CD4-positive, alpha-beta memory T cell (primary cell): ENCODE data around the gene PRPS2. TPM values are rescaled to one million over a fixed set of nuclear protein-coding genes. Genes with fewer than 3 reads are reported as not detected.

Experiments
- CTCF ChIA-PET: fragments of 350-600 bp; sonication (Branson Sonifier 250); formaldehyde crosslinking; loops from one replicate; lab custom pipeline; 2021; ENCODE audit warnings: inconsistent platforms; ENCODE audit not compliant: partially characterized antibody; lab: Charles Lee
- POLR2A ChIA-PET: fragments of 350-600 bp; sonication (Branson Sonifier 250); formaldehyde crosslinking; loops from one replicate; lab custom pipeline; 2021; ENCODE audit not compliant: partially characterized antibody; lab: Charles Lee
- DNase-seq, 5 donors: peaks; one replicate each; pipeline versions ENCODE4 v3.0.0 to v3.0.0-alpha.2; 2020 to 2022; ENCODE audit warnings: mixed read lengths in 1 of 5
- H3K27ac ChIP-seq: one replicate; pipeline ENCODE4 v1.7.0; 2013; ENCODE audit warnings: low read depth, low read length
- H3K27me3 ChIP-seq: 2 replicates; pipeline ENCODE4 v1.7.0; 2013; ENCODE audit warnings: mild to moderate bottlenecking, low read length, moderate library complexity; ENCODE audit not compliant: insufficient read depth
- H3K36me3 ChIP-seq: 2 replicates; pipeline ENCODE4 v1.7.0; 2013; ENCODE audit warnings: mild to moderate bottlenecking, low read length, moderate library complexity; ENCODE audit not compliant: insufficient read depth
- H3K4me1 ChIP-seq: 2 replicates; pipeline ENCODE4 v1.7.0; 2013; ENCODE audit warnings: mild to moderate bottlenecking, low read length, moderate library complexity; ENCODE audit not compliant: insufficient read depth
- H3K4me3 ChIP-seq, 2 donors: one replicate each; pipeline ENCODE4 v1.7.0; 2013; ENCODE audit warnings: low read length in 2 of 2, mild to moderate bottlenecking in 1 of 2
- H3K9me3 ChIP-seq, 2 donors: one replicate each; pipeline ENCODE4 v1.7.0; 2013; ENCODE audit warnings: low read length in 2 of 2, control low read depth in 1 of 2; ENCODE audit not compliant: control insufficient read depth in 1 of 2
- H3K27ac Mint-ChIP-seq, 7 donors: one replicate each; pipeline ENCODE4 v1.8.0; 2020 to 2021; ENCODE audit warnings: mixed read lengths in 7 of 7, mild to moderate bottlenecking in 6 of 7, inconsistent platforms in 3 of 7, moderate library complexity in 3 of 7
- H3K27me3 Mint-ChIP-seq, 2 donors: one replicate each; pipeline ENCODE4 v1.8.0; 2020 to 2021; ENCODE audit warnings: mixed read lengths in 2 of 2
- H3K36me3 Mint-ChIP-seq, 2 donors: one replicate each; pipeline ENCODE4 v1.8.0; 2020 to 2021; ENCODE audit warnings: mixed read lengths in 2 of 2, inconsistent platforms in 1 of 2, mild to moderate bottlenecking in 1 of 2
- H3K4me1 Mint-ChIP-seq, 4 donors: one replicate each; pipeline ENCODE4 v1.8.0; 2020 to 2021; ENCODE audit warnings: mixed read lengths in 4 of 4, mild to moderate bottlenecking in 1 of 4
- H3K4me3 Mint-ChIP-seq, 8 donors: one replicate each; pipeline ENCODE4 v1.8.0; 2020 to 2021; ENCODE audit warnings: mixed read lengths in 8 of 8, mild to moderate bottlenecking in 7 of 8, moderate library complexity in 6 of 8, inconsistent platforms in 3 of 8
- H3K9me3 Mint-ChIP-seq, 8 donors: one replicate each; pipeline ENCODE4 v1.8.0; 2020 to 2021; ENCODE audit warnings: mixed read lengths in 8 of 8, mild to moderate bottlenecking in 5 of 8, inconsistent platforms in 3 of 8, moderate library complexity in 1 of 8
- intact Hi-C: fragments of 100-400 bp; cut with micrococcal nuclease; formaldehyde crosslinking; loops from one replicate; pipeline ENCODE4 v1.15.1; 2023
- polyA plus RNA-seq, 2 donors: library from polyadenylated mRNA; unstranded; fragments of 300-500 nt; fragmentation: Illumina TruSeq; gene quantifications; one replicate each; pipeline ENCODE4 v1.2.3, GENCODE V29; 2021
- total RNA-seq, 2 experiments: library from RNA; stranded (reverse); gene quantifications; one replicate each; pipeline ENCODE4 v1.2.3, GENCODE V29; 2021

The PRPS2 gene
- total and polyA plus RNA-seq, 4 experiments from 2014 or later: 26.5 to 49.4 (median 29.1) TPM

DNA sequence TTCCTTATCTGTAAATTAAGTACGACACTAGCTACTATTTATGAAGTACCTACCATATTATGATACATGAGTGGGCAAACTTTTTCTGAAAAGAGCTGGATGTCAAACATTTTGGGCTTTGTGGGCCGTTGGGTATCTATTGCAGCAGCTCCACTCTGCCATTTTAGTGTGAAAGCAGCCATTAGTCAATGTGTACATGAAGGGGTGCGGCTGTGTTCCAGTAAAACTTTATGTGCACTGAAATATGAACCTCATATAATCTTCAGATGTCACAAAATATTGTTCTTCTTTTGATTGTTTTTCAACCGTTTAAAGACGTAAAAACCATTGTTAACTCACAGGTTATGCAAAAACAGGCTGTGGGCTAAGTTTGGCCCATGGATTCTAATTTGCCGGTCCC lies 14.1 kb downstream of the PRPS2 start:
- ChIA-PET CTCF (interaction anchor here (0.7 kb wide), 1 partner anchor 10 kb away, joined by 3 read pairs; no protein-coding TSS in a partner anchor), POLR2A (no interaction called here)
- H3K4me3 ChIP-seq: no peak overlapping the region
- no peaks in the 10 kb centered on the region for H3K4me1 ChIP-seq
- no peaks in the 10 kb centered on the region for H3K27me3 ChIP-seq
- H3K36me3 Mint-ChIP-seq: peaks cover 11 to 43% of the 10 kb centered on the region in 2 donors
- no peak for DNase-seq
- no peaks in the 10 kb centered on the region for H3K9me3 ChIP-seq
- H3K27ac ChIP-seq: no peak overlapping the region
- no peaks in the 10 kb centered on the region for H3K27me3 Mint-ChIP-seq
- H3K4me3 Mint-ChIP-seq: no peak overlapping the region
- H3K4me1 Mint-ChIP-seq: peaks cover 0 to 5% (median 3%) of the 10 kb centered on the region in 4 donors
- H3K36me3 ChIP-seq: peaks cover 6% of the 10 kb centered on the region
- no peak overlapping the region for H3K27ac Mint-ChIP-seq
- intact Hi-C loops: no loop called here
- peaks cover 0 to 2% (median 0%) of the 10 kb centered on the region in 8 donors for H3K9me3 Mint-ChIP-seq

DNA sequence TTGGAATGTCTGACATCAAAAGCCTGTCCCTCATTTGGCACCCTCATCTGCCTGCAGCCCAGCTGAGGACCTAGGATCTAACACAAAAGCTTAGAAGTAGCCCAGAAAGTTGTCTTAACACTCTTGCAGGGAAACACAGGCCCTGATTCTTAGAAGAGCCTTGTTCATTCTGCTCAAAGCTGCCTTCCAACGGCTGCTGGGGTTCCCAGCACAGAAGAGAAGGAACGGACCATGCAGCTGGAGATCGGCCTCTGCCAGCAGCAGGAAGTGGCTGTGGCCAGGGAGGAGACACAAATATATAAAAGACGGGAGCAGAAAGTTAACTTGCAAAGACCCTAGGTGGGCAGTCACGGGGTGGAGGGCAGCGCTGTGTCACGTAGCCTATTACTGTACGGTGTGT lies 20.4 kb downstream of the PRPS2 start:
- H3K4me1 ChIP-seq: no peaks in the 10 kb centered on the region
- no peak for DNase-seq
- Mint-ChIP-seq H3K36me3 (peaks cover 0 to 40% of the 10 kb centered on the region in 2 donors), H3K4me1 (no peaks in the 10 kb centered on the region), H3K9me3 (peaks cover 0 to 1% (median 0%) of the 10 kb centered on the region in 8 donors), H3K27ac (peak overlapping the region in 1 of 7 donors; percentile 48), H3K27me3 (no peaks in the 10 kb centered on the region), H3K4me3 (no peak overlapping the region)
- no peaks in the 10 kb centered on the region for H3K27me3 ChIP-seq
- H3K36me3 ChIP-seq: peaks cover 6% of the 10 kb centered on the region
- no peaks in the 10 kb centered on the region for H3K9me3 ChIP-seq
- H3K4me3 ChIP-seq: no peak overlapping the region
- ChIA-PET CTCF (interaction anchor here (0.6 kb wide), 1 partner anchor 654 kb away, joined by 3 read pairs; no protein-coding TSS in a partner anchor), POLR2A (no interaction called here)
- H3K27ac ChIP-seq: no peak overlapping the region
- intact Hi-C loops: loop anchor here (10.0 kb wide), 1 partner anchor 833 kb away; no protein-coding TSS in a partner anchor

DNA sequence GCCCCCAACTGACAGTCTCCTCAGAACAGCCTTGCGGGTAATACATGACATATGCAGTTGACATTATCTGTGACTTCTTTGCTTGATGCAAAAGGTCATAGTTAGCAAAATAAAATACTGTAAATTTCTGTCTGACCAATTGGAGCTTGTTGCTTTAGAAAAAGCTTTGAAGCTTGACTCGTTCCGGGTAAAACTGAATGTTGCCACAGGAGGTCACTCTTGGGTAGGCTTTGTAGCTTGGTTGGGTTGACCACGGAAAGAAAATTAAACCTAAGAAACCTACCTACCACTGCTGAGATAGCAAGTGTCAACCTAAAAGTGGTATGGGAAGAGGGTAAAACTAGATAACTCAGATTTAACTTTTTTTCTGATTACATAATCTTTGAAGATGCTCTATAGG lies 23.2 kb downstream of the PRPS2 start:
- no peaks in the 10 kb centered on the region for H3K27me3 ChIP-seq
- ChIA-PET POLR2A (interaction anchor here (1.4 kb wide), 1 partner anchor 132 kb away, joined by 3 read pairs; no protein-coding TSS in a partner anchor), CTCF (interaction anchor here (1.0 to 2.4 kb wide), 11 partner anchors 9 to 674 kb away, joined by 3 to 17 read pairs (median 7); partner anchors contain the start of gene PRPS2)
- H3K4me3 ChIP-seq: no peak overlapping the region
- H3K9me3 ChIP-seq: no peaks in the 10 kb centered on the region
- H3K4me1 Mint-ChIP-seq: no peaks in the 10 kb centered on the region
- H3K4me3 Mint-ChIP-seq: no peak overlapping the region
- peaks cover 4 to 32% of the 10 kb centered on the region in 2 donors for H3K36me3 Mint-ChIP-seq
- peaks cover 0 to 1% (median 0%) of the 10 kb centered on the region in 8 donors for H3K9me3 Mint-ChIP-seq
- peak in 4 of 5 donors; percentile 17 to 39 (median 26) for DNase-seq
- no peak overlapping the region for H3K27ac Mint-ChIP-seq
- intact Hi-C loops: loop anchor here (1.0 to 10.0 kb wide), 2 partner anchors 80 to 830 kb away; no protein-coding TSS in a partner anchor
- H3K4me1 ChIP-seq: no peaks in the 10 kb centered on the region
- no peak overlapping the region for H3K27ac ChIP-seq
- H3K36me3 ChIP-seq: no peaks in the 10 kb centered on the region
- no peaks in the 10 kb centered on the region for H3K27me3 Mint-ChIP-seq

DNA sequence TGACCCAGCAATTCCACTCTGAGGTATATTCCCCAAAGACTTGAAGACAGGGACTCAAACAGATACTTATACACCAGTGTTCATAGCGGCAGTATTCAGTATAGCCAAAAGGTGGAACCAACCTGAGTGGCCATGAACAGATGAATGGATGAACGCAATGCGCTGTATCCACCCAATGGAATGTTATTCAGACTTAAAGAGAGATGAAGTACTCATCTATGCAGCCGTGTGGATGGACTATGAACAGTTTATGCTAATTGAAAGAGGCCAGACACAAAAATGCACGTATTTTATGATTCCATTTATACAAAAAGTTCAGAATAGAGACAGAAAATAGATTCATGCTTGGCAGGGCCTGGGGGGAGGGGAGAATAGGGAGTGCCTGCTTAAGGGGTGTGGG lies 26.3 kb downstream of the PRPS2 start:
- no peaks in the 10 kb centered on the region for H3K27me3 Mint-ChIP-seq
- peaks cover 19 to 37% of the 10 kb centered on the region in 2 donors for H3K36me3 Mint-ChIP-seq
- intact Hi-C loops: loop anchor here (10.0 kb wide), 1 partner anchor 827 kb away; no protein-coding TSS in a partner anchor
- H3K4me3 Mint-ChIP-seq: no peak overlapping the region
- POLR2A ChIA-PET: no interaction called here
- Histone ChIP-seq H3K4me3 (no peak overlapping the region), H3K4me1 (no peaks in the 10 kb centered on the region), H3K27ac (no peak overlapping the region), H3K27me3 (no peaks in the 10 kb centered on the region), H3K9me3 (no peaks in the 10 kb centered on the region), H3K36me3 (peaks cover 6% of the 10 kb centered on the region)
- H3K4me1 Mint-ChIP-seq: no peaks in the 10 kb centered on the region
- DNase-seq: no peak
- CTCF ChIA-PET: no interaction called here
- H3K9me3 Mint-ChIP-seq: no peaks in the 10 kb centered on the region
- H3K27ac Mint-ChIP-seq: no peak overlapping the region

DNA sequence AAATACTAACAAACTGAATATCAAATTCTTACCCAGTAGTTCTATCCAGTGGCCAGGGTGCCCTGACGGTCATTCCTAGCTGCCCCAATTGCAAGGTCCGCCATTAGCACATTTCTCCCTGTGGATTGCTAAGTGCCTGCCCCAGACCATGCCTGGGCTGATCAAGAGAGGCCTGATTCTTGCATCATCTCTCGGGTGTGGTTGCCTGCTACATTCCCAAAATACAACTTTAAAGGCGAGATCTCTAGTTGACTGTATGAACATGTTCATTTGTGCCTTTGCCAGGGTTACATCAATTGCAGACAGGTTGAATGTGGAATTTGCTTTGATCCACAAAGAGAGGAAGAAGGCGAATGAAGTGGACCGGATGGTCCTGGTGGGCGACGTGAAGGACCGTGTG lies 28.0 kb downstream of the PRPS2 start:
- Mint-ChIP-seq H3K4me1 (no peaks in the 10 kb centered on the region), H3K27ac (no peak overlapping the region), H3K4me3 (no peak overlapping the region), H3K27me3 (no peaks in the 10 kb centered on the region), H3K9me3 (no peaks in the 10 kb centered on the region), H3K36me3 (peaks cover 23 to 43% of the 10 kb centered on the region in 2 donors)
- H3K9me3 ChIP-seq: no peaks in the 10 kb centered on the region
- no peak for DNase-seq
- ChIA-PET POLR2A (no interaction called here), CTCF (no interaction called here)
- H3K4me3 ChIP-seq: no peak overlapping the region
- H3K36me3 ChIP-seq: peaks cover 6% of the 10 kb centered on the region
- H3K27ac ChIP-seq: no peak overlapping the region
- intact Hi-C loops: loop anchor here (10.0 kb wide), 1 partner anchor 826 kb away; no protein-coding TSS in a partner anchor
- no peaks in the 10 kb centered on the region for H3K4me1 ChIP-seq
- H3K27me3 ChIP-seq: no peaks in the 10 kb centered on the region

DNA sequence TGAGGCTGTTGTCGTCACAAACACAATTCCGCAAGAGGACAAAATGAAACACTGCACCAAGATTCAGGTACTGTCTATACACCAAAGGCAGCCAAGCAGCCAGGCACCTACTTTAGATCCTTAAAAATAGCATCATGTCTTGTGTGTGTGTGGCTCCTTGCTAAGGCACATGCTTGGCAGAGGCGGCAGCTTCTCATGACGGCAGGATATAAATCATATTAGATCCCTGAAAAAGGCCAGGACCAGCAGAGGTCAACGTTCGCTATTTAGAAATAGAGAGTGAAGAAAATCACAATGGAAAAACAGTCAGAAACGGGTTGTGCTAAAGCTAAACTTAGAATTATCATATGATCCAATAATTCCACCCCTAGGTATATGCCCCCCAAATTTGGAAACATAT lies 29.5 kb downstream of the PRPS2 start:
- Histone ChIP-seq H3K4me1 (no peaks in the 10 kb centered on the region), H3K9me3 (no peaks in the 10 kb centered on the region), H3K36me3 (peaks cover 6% of the 10 kb centered on the region), H3K4me3 (no peak overlapping the region), H3K27ac (no peak overlapping the region), H3K27me3 (no peaks in the 10 kb centered on the region)
- Mint-ChIP-seq H3K4me3 (no peak overlapping the region), H3K9me3 (no peaks in the 10 kb centered on the region), H3K27me3 (no peaks in the 10 kb centered on the region), H3K36me3 (peaks cover 35 to 45% of the 10 kb centered on the region in 2 donors), H3K27ac (peak overlapping the region in 1 of 7 donors; percentile 26), H3K4me1 (no peaks in the 10 kb centered on the region)
- ChIA-PET CTCF (no interaction called here), POLR2A (no interaction called here)
- intact Hi-C loops: no loop called here
- DNase-seq: no peak

DNA sequence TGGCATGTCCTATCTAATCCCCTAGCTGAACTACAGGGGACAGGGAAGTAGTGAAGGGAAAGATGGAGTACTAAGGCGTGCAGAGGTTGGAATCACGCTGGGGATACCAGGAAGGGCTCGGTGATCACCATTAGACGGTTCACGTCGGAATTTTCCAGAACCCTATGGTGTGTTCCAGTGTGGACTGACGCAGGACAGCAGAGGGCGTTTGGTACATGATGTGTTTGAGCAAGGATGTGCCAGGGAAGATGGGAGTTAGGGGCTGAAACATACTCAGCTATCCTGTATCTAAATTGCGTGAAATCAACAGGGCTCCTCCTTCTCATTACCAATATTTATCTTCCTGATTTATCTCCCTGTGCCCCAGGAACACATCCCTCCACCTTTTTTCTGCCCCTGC lies 33.7 kb downstream of the PRPS2 start:
- POLR2A ChIA-PET: no interaction called here
- Histone ChIP-seq H3K4me3 (no peak overlapping the region), H3K27ac (no peak overlapping the region), H3K4me1 (no peaks in the 10 kb centered on the region), H3K36me3 (peaks cover 6% of the 10 kb centered on the region), H3K27me3 (no peaks in the 10 kb centered on the region), H3K9me3 (no peaks in the 10 kb centered on the region)
- H3K4me3 Mint-ChIP-seq: no peak overlapping the region
- DNase-seq: no peak
- H3K27ac Mint-ChIP-seq: no peak overlapping the region
- peaks cover 31 to 35% of the 10 kb centered on the region in 2 donors for H3K36me3 Mint-ChIP-seq
- H3K9me3 Mint-ChIP-seq: peaks cover 0 to 2% (median 0%) of the 10 kb centered on the region in 8 donors
- intact Hi-C loops: no loop called here
- no peaks in the 10 kb centered on the region for H3K27me3 Mint-ChIP-seq
- CTCF ChIA-PET: interaction anchor here (1.3 kb wide), 1 partner anchor 68 kb away, joined by 3 read pairs; no protein-coding TSS in a partner anchor
- no peaks in the 10 kb centered on the region for H3K4me1 Mint-ChIP-seq
